Activated gamma-delta T cell treated with anti-CD3 and anti-CD28 coated beads, Interleukin-2, amount 50 U/mL, for 16 hours (primary cell): ENCODE data around the gene TTC34.
"Not testable (repeated sequence)": the region's sequence is repeated elsewhere in the genome, so short reads cannot be mapped to it uniquely, and the experiment has no call there.

ENCODE experiments used
- DNase-seq: peaks from one replicate; pipeline ENCODE4 v3.0.0-alpha.2; 2020; ENCODE audit warnings: low read depth

The TTC34 gene

DNA sequence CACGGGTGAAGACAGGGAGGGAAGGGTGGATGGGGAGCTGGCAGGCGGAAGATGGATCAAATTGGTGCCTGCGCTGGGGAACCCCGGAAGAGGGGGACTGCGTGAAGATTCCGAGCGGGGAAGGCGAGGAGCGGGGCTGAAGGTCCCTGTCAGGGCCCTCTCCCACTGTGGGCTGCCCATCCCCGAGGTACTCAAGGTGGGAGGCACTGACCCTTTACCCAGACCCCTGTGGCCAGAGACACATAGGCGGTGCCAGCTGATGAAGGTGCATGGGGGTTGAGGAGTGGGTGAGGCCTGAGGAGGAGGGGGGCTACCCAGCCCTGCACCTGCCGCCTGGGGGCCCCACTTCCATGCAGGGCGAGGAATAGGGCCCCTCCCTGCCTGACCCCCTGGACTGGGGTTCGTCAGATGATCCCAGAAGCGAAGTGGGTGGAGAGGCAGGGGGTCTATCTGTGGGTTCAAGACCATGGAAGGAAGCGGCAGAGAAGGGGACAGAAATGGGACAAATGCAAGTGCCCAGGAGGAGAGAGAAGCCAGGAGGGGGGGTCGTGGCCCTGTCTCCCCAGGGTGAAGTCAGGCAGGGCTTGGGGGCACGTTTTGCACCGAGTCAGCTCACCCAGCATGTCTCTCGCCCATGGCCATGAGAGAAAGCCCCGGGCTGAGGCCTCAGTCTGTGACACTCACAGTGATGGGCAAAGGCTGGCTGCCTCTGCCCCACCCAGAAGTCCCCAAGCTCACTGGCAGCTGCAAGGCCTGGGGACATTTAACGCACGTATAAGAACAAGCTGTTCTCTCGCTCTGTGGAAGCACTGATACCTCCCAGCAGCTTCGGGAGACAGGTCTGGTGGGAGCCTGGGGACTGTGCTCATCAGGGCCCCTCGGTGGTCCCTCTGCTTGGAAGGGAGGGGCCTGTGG lies 161.6 kb downstream of the TTC34 start:
- DNase-seq: no peak

DNA sequence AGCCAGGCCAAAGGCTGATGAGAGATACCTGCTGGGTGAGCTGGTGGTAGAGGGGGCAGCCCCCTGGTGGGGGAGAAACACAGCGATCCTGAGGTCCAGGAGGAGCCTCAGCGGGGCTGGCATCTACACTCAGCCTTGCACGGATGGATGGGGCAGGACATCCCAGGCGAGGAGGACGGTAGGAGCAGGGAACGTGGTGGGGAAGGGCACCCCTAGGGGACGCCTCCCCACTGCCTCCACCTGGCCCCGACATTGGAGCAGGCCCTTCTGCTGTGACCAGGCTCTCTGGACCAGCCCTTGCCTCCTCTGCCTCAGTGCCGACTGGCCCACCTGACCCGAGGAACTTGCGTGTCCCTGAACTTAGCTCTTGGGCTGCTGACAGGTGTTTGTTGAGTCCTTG lies 162.3 kb downstream of the TTC34 start:
- no peak for DNase-seq

DNA sequence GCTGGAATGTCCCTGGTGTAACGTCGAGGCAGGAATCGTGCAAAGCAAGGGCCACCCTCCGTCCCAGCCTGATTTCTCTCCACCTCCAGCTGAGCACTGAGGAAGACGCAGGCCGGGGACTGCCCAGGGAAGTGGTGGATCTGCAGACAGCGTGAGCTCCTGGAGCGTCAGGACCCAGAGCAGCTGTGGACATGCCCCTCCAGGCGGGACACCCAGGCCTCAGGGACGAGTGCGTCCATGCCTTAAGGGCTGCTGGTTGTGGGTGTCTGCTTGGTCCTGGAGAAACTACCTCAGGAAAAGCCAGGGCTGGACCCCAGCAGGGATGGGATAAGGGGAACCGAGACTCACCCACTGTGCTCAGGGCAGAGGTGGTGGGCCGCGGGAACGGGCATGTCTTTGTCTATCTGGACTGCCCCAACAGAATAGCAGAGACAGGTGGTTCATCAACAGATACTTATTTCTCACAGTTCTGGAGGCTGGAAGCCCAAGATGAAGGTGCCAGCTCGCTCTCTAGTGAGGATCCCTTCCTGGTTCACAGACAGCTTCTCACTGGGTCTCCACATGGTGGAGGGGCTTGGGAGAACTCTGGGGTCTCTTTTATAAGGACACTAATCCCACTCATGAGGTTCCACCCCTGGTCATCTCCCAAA lies 162.9 kb downstream of the TTC34 start:
- no peak for DNase-seq

GRCh38 chr1:2637442-2638145 lies 163.9 kb downstream of the TTC34 start:
- DNase-seq: no peak

GRCh38 chr1:2636733-2637132 lies 164.8 kb downstream of the TTC34 start:
- DNase-seq: no peak

DNA sequence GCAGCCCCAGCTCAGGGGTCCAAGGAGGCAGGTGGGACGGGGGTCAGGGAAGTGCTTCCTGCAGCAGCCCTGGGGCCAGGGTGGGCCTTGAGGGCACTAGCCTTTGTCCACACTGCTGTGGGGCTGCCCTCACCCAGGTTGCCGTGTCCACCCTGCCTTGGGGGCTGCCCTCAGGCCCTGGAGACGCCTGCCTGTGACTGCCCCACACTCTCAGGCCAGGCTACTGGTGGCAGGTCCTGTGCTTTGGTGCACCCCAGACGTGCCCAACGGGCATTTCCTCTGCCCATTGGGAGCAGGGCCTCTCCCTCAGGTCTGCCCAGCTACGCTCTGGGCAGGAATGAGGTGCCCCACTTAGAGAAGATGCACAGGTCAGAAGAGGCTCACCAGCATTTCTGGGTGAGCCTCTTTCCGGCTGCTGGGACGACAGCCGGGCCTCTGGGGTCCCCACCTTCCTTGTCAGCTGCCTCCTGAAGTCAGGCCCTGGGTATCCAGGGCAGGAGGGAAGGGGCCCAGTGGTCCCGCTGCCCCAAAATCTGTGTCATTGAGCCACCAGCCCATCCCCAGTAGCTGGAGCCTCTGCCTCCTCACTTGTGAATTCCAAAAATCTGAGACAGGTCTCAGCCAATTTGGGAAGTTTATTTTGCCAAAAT lies 166.0 kb downstream of the TTC34 start:
- DNase-seq: no peak

GRCh38 chr1:2633936-2634491 lies 167.5 kb downstream of the TTC34 start:
- DNase-seq: no peak

GRCh38 chr1:2633366-2633935 lies 168.0 kb downstream of the TTC34 start:
- no peak for DNase-seq

- DNase-seq: no peak
These were observed 168.7 kb downstream of the TTC34 start, which contains the start of gene MMEL1 for GRCh38 chr1:2632561-2633361. TSS of gene MMEL1 (minus strand) at chr1:2633016. CDS start at chr1:2629484, 3,532 bp downstream.

- DNase-seq: no peak
These were observed 169.5 kb downstream of the TTC34 start for GRCh38 chr1:2632051-2632430.

GRCh38 chr1:2631136-2632050 lies 170.1 kb downstream of the TTC34 start:
- no peak for DNase-seq

DNA sequence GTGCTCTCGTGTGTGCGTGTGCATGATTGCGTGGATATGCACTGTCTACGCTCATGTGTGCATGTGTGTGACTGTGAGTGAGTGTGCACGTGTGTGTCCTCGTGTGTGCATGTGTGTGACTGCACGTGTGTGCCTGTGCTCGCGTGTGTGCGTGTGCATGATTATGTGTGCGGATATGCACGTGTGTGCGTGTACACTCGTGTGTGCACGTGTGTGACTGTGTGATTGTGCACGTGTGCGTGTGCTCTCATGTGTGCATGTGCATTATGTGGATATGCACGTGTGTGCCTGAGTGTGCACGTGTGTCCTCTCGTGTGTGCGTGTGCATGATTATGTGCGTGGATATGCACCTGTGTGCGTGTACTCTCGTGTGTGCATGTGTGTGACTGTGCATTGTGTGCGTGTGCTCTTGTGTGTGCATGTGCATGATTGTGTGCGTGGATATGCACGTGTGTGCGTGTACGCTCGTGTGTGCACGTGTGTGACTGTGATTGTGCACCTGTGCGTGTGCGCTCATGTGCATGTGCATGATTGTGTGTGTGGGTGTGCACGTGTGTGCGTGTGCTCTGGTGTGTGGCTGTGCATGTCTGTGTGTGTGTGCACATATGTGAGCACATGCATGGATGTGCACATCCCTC lies 170.9 kb downstream of the TTC34 start:
- DNase-seq: no peak

- no peak for DNase-seq
These were observed 171.6 kb downstream of the TTC34 start for GRCh38 chr1:2629627-2630497.

DNA sequence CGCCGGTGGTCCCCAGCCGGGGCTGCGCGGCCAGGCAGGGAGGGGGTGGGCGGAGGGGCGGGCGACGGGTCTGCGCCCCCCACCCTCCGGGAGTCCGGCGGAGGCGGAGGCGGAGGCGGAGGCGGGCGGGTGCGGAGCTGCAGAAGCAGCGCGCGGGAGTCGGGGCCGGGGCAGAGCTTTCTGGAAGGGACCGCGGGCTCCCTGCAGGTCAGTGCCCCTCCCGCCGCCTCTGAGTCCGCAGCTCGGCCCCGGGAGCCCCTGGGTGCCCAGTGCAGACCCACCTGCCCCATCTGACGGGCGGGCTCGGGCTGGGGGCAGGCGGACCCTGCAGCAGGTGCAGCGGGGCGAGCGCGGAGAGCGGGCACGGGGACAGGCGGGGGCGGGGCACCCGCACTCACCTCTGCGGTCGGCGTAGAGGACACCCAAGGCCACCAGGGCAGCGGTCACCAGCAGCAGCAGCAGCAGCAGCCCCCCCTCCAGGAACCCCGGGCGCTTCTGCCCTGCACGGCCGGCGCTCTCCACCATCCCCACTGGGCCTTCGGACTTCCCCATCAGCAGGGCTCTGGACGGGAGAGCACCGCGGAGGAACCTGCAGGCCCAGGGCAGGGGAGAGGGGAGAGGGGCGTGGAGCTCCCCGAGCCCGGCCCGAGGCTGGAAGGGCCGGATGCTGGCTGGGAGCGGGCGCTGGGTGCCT lies 172.4 kb downstream of the TTC34 start:
- DNase-seq: no peak

GRCh38 chr1:2628191-2628932 lies 173.1 kb downstream of the TTC34 start:
- no peak for DNase-seq

DNA sequence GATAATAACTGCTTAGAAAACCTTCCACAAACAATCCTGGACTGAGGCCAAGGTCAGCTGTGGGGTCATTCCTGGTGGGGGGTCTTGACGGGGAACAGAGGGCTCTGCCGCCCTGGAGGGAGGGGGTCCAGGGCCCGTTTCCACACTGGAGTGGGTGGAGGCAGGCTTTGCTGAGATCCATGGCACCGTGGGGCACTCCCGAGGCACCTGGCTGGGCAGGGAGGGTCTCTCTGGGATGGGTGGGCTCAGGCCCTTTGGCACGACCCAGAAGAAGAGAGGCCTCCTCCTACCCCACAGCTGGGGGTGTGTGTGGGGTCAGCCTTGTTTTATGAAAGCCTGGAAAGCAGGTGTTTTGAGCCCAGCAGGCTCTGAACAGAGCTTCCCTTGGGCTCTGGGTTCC lies 173.7 kb downstream of the TTC34 start:
- DNase-seq: no peak

DNA sequence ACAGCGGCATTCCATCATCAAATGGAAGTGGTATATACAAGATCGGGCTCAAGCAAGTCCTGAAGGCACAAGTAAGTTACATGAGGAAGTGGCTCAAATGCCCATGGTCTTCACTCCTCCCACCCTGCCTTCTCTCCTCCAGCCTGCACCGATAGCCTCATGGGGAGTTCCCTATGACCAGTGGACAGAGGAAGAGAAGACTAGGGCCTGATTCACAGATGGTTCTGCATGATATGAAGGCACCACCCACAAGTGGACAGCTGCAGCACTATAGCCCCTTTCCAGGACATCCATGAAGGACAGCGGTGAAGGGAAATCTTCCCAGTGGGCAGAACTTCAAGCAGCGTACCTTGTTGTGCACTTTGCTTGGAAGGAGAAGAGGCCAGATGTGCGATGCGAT lies 175.7 kb downstream of the TTC34 start:
- not testable (repeated sequence) for DNase-seq
